Measurements from ENCODE around the gene CEBPE. TPM values are rescaled to one million over a fixed set of nuclear protein-coding genes. Genes with fewer than 3 reads are reported as not detected.

CEBPE gene
- total and polyA plus RNA-seq, 7 donors, result 0.03 to 0.22 (median 0.18) TPM; not detected in 3

GRCh38 chr14:23128969-23129758 lies 10.1 kb upstream of the CEBPE start:
- Histone ChIP-seq H3K36me3 (ENCODE audit: insufficient read depth in 1 of 2, low read depth in 1 of 2) (peaks cover 0 to 67% of the 10 kb centered on the region in 2 donors), H3K27me3 (ENCODE audit: insufficient read depth in 3 of 3, low read length in 2 of 3) (no peaks in the 10 kb centered on the region), H3K9me3 (no peaks in the 10 kb centered on the region), H3K4me3 (no peak overlapping the region), H3K4me1 (peaks cover 31% of the 10 kb centered on the region), H3K27ac (no peak overlapping the region)
- WGBS, 3 donors, result 85 to 90% (median 88%) methylated on average over 7 of the region's 7 CpGs
- ATAC-seq (no peak), DNase-seq (no peak)
- intact Hi-C loops (cut with DNase I), result loop anchor here in 1 of 2 donors (10.0 kb wide), 1 partner anchor 166 kb away; no protein-coding TSS in a partner anchor
- no peak for TF ChIP-seq CTCF (IDR thresholded peaks at IDR 0.05)

GRCh38 chr14:23127861-23128260 lies 8.8 kb upstream of the CEBPE start:
- Histone ChIP-seq H3K36me3 (ENCODE audit: insufficient read depth in 1 of 2, low read depth in 1 of 2) (peaks cover 0 to 60% of the 10 kb centered on the region in 2 donors), H3K27me3 (ENCODE audit: insufficient read depth in 3 of 3, low read length in 2 of 3) (no peaks in the 10 kb centered on the region), H3K4me3 (no peak overlapping the region), H3K4me1 (peaks cover 41% of the 10 kb centered on the region), H3K9me3 (no peaks in the 10 kb centered on the region), H3K27ac (peak overlapping the region; percentile 9)
- DNase-seq (no peak), ATAC-seq (no peak)
- TF ChIP-seq CTCF (IDR thresholded peaks at IDR 0.05), result no peak
- intact Hi-C loops (cut with DNase I), result loop anchor here in 1 of 2 donors (10.0 kb wide), 1 partner anchor 167 kb away; no protein-coding TSS in a partner anchor
- WGBS, 3 donors, result 73 to 89% (median 77%) methylated on average over 3 of the region's 3 CpGs

- intact Hi-C loops (cut with DNase I), result loop anchor here in 1 of 2 donors (10.0 kb wide), 1 partner anchor 168 kb away; no protein-coding TSS in a partner anchor
- 71 to 87% (median 79%) methylated on average over 8 of the region's 8 CpGs for WGBS, 3 donors
- peak in 1 of 2 donors; percentile 32 for DNase-seq
- no peak for ATAC-seq
- Histone ChIP-seq H3K4me1 (peaks cover 41% of the 10 kb centered on the region), H3K9me3 (no peaks in the 10 kb centered on the region), H3K36me3 (ENCODE audit: insufficient read depth in 1 of 2, low read depth in 1 of 2) (peaks cover 0 to 51% of the 10 kb centered on the region in 2 donors), H3K27ac (peak overlapping the region; percentile 55), H3K27me3 (ENCODE audit: insufficient read depth in 3 of 3, low read length in 2 of 3) (no peaks in the 10 kb centered on the region), H3K4me3 (no peak overlapping the region)
- TF ChIP-seq CTCF (IDR thresholded peaks at IDR 0.05), result no peak
Observed at GRCh38 chr14:23126548-23127278, 7.7 kb upstream of the CEBPE start.

- Histone ChIP-seq H3K9me3 (no peaks in the 10 kb centered on the region), H3K27ac (peak overlapping the region; percentile 55), H3K36me3 (ENCODE audit: insufficient read depth in 1 of 2, low read depth in 1 of 2) (peaks cover 0 to 45% of the 10 kb centered on the region in 2 donors), H3K4me3 (no peak overlapping the region), H3K27me3 (ENCODE audit: insufficient read depth in 3 of 3, low read length in 2 of 3) (no peaks in the 10 kb centered on the region), H3K4me1 (peaks cover 38% of the 10 kb centered on the region)
- 14 to 50% (median 20%) methylated on average over 9 of the region's 9 CpGs for WGBS, 3 donors
- intact Hi-C loops (cut with DNase I), result loop anchor here in 1 of 2 donors (10.0 kb wide), 1 partner anchor 169 kb away; no protein-coding TSS in a partner anchor
- TF ChIP-seq CTCF (IDR thresholded peaks at IDR 0.05), result no peak
- DNase-seq (peak in 1 of 2 donors; percentile 79), ATAC-seq (peak in 3 of 4 donors; percentile 39 to 67 (median 65))
Observed at GRCh38 chr14:23125933-23126524, 7.0 kb upstream of the CEBPE start.

Data from psoas muscle (tissue), 8 donors.